Aorta (tissue), 5 donors: ENCODE results near the gene SRD5A2. TPM values are rescaled to one million over a fixed set of nuclear protein-coding genes. Genes with fewer than 3 reads are reported as not detected.
A peak's percentile ranks its signal among the peaks of the same experiment; 100 is the strongest.

Source experiments
- ATAC-seq: fragments of 200-7000 bp; cut with Tn5 transposase; one replicate; pipeline ENCODE4 v1.9.1; 2022; ENCODE audit warnings: moderate library complexity; ENCODE audit not compliant: low FRiP score
- DNase-seq, 2 donors: peaks; one replicate each; pipeline ENCODE4 v3.0.0-alpha.2; 2020
- H3K27ac ChIP-seq, 2 donors: one replicate each; pipeline ENCODE4 v1.5.1; 2013; ENCODE audit warnings: low read length in 2 of 2, mild to moderate bottlenecking in 2 of 2, moderate library complexity in 2 of 2, control low read depth in 1 of 2, inconsistent platforms in 1 of 2, low read depth in 1 of 2
- H3K27me3 ChIP-seq, 2 donors: one replicate each; pipeline ENCODE4 v1.6.1; 2013; ENCODE audit warnings: control low read depth in 1 of 2, low read length in 1 of 2, mild to moderate bottlenecking in 1 of 2, moderate library complexity in 1 of 2; ENCODE audit not compliant: insufficient read depth in 2 of 2, control insufficient read depth in 1 of 2
- H3K36me3 ChIP-seq, 2 donors: one replicate each; pipeline ENCODE4 v1.6.1; 2013; ENCODE audit warnings: control low read depth in 1 of 2, low read length in 1 of 2, mild to moderate bottlenecking in 1 of 2; ENCODE audit not compliant: insufficient read depth in 2 of 2, control insufficient read depth in 1 of 2
- H3K4me1 ChIP-seq, 2 donors: one replicate each; pipeline ENCODE4 v1.6.1; 2013; ENCODE audit warnings: low read length in 2 of 2, control low read depth in 1 of 2, mild to moderate bottlenecking in 1 of 2, moderate library complexity in 1 of 2; ENCODE audit not compliant: insufficient read depth in 2 of 2, control insufficient read depth in 1 of 2
- H3K4me3 ChIP-seq, 2 donors: one replicate each; pipeline ENCODE4 v1.5.1; 2013; ENCODE audit warnings: low read length in 2 of 2, control low read depth in 1 of 2, mild to moderate bottlenecking in 1 of 2
- H3K9me3 ChIP-seq: one replicate; pipeline ENCODE4 v1.6.1; 2013; ENCODE audit warnings: mild to moderate bottlenecking, low read length; ENCODE audit not compliant: control insufficient read depth
- WGBS, 2 donors: extraction: QIAGEN DNeasy Blood & Tissue Kit; methylation state at CpG; one replicate each; pipeline ENCODE4 v1.1.7; 2013; 5-methylcytosine and 5-hydroxymethylcytosine counted together
- intact Hi-C, 2 donors: fragments of 100-400 bp; cut with DNase I; formaldehyde crosslinking; loops; one replicate each; pipeline versions ENCODE4 v1.14.2 to v1.15.0; 2022
- polyA plus RNA-seq, 2 donors: library from polyadenylated mRNA; stranded (reverse); fragments of 200-250 nt; gene quantifications; one replicate each; pipeline ENCODE4 v1.2.3, GENCODE V29; 2013
- total RNA-seq, 2 donors: library from RNA; stranded (reverse); fragmentation: NEBNext Ultra II Directional; extraction: Animal tissue kit (Norgen Biotek cat#: 25700); gene quantifications; one replicate each; pipeline ENCODE4 v1.2.1, GENCODE V29; 2021
- donor health status: healthy with polysubstance abuse.
- donor health status: Bipolar disorder and iron deficiency.
- donor health status: DM: no; HTN: no; CAD: no.
- donor health status: DM: no; HTN: no; CAD: no.
- donor health status: DM: yes; HTN: yes; CAD: no.

The SRD5A2 gene
- total and polyA plus RNA-seq, 4 donors, result not detected

DNA sequence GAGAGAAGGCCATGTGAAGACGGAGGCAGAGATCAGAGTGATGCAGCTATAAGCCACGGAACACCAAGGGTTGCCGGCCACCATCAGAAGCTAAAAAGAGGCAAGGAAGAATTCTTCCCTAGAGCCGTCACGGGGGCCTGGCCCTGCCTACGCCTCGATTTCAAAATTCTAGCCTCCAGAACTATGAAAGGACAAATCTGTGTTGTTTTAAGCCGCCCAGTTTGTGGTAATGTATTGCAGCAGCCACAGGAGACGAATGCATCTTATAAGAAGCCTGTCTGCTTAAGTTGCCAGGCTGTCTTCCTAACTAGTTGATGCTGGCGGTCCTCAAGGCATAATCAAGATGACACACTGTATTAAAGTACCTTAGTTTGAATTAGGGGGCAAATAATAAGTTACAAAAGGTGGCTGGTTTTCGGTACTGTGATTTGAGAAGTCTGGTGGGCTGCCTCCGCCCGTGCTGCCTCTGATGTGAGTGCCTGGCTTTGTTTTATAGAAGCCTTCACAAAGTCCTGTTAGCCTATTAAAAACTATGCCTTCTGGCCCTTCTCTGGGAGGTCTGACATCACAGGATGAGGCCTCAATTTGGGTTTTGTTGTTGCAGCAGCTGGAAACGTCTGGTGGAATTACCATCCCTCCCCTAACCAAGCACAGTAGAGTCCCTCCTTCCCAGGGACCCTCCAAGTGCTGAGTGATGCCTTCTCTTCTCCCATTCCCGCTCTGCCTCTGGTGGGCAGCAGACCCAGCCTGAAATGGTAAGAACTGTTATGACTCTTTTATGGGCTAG lies 53.6 kb downstream of the SRD5A2 start:
- Histone ChIP-seq H3K27me3 (no peaks in the 10 kb centered on the region), H3K4me1 (no peaks in the 10 kb centered on the region), H3K4me3 (no peak overlapping the region), H3K9me3 (peaks cover 1% of the 10 kb centered on the region), H3K27ac (no peak overlapping the region), H3K36me3 (no peaks in the 10 kb centered on the region)
- DNase-seq, result no peak
- intact Hi-C loops, result loop anchor here in 1 of 2 donors (10.0 kb wide), 1 partner anchor 812 kb away; no protein-coding TSS in a partner anchor
- ATAC-seq, result no peak
- WGBS, 2 donors, result 64 to 68% methylated on average over 15 of the region's 15 CpGs

DNA sequence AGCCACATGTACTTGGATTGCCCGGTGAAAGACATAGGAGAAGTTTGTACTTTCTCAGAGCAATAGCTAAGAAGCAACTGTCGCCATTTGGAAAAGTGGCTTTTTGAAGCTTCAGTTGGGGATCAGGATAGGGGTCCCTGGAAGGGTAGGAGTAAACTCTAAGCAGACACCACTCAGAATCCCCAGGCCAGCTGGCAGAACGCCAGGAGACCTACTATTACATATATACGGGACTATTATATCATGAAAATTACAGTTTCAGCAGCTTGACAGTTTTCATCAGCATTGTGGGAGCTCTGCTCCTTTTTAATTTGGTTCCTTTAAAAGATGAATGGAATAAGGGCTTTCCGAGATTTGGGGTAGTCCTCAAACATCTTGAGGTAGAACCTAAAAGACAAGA lies 54.9 kb downstream of the SRD5A2 start:
- WGBS, 2 donors, result 56 to 58% methylated on average over 5 of the region's 5 CpGs
- no peak overlapping the region for H3K27ac ChIP-seq
- intact Hi-C loops, result loop anchor here in 1 of 2 donors (10.0 kb wide), 1 partner anchor 811 kb away; no protein-coding TSS in a partner anchor
- H3K27me3 ChIP-seq, result no peaks in the 10 kb centered on the region
- no peak overlapping the region for H3K4me3 ChIP-seq
- no peaks in the 10 kb centered on the region for H3K36me3 ChIP-seq
- DNase-seq, result no peak
- no peaks in the 10 kb centered on the region for H3K4me1 ChIP-seq
- ATAC-seq, result no peak
- H3K9me3 ChIP-seq, result peaks cover under 1% of the 10 kb centered on the region

DNA sequence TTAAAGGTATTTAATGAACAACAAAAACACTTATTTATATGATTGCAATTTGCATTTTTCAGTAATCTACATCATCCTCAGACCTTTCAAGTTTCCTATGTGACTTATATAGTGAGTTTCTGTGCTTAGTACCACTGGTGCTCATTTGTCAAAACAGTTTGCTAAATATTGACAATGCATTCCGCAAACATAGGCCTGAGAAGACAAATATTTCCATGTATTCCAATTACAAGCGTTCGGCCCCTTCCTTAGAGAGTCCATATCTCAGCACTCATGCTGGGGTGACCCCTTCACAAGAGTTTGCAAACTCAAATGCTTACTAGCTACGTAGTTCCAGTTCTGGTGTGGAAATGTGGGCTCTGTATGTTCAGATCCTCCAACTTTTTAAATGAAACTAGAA lies 56.1 kb downstream of the SRD5A2 start:
- H3K9me3 ChIP-seq, result no peaks in the 10 kb centered on the region
- no peak overlapping the region for H3K4me3 ChIP-seq
- WGBS, 2 donors, result 77 to 87% methylated on average over 4 of the region's 4 CpGs
- no peaks in the 10 kb centered on the region for H3K27me3 ChIP-seq
- intact Hi-C loops, result loop anchor here (5.0 to 10.0 kb wide), 2 partner anchors 807 to 810 kb away; no protein-coding TSS in a partner anchor
- H3K36me3 ChIP-seq, result no peaks in the 10 kb centered on the region
- DNase-seq, result no peak
- no peak overlapping the region for H3K27ac ChIP-seq
- ATAC-seq, result no peak
- no peaks in the 10 kb centered on the region for H3K4me1 ChIP-seq

DNA sequence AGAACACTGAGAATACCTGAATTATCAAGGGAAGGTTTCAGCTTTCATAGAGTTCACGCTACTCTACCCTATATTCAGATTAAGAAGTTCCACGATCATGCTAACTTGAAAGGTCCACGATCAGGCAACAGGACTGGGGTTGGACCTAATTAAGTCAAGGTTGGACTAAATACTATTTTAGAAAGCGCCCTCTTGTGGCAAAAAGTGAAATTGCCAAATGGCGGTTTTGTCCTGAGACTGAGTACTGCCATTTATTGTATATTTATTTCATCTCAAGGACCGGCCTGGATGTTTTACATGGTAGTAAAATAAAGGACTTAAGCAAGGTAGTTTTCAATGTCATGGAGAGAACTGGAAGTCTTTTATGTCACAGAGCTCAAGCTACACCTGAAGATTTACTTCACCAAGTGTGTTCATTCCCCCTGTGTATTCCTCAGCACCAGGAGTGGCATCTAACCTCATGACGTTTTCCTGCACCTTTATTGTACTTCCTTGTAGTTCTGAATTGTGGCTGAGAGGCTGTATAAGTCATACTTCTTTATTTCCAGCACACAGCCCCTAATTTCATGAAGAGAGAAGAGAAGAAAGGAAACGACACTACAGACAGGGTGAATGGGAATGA lies 56.8 kb downstream of the SRD5A2 start:
- DNase-seq (peak in 1 of 2 donors; percentile 48), ATAC-seq (no peak)
- Histone ChIP-seq H3K4me1 (no peaks in the 10 kb centered on the region), H3K4me3 (no peak overlapping the region), H3K27ac (no peak overlapping the region), H3K9me3 (no peaks in the 10 kb centered on the region), H3K36me3 (no peaks in the 10 kb centered on the region), H3K27me3 (no peaks in the 10 kb centered on the region)
- 29 to 30% methylated on average over 8 of the region's 8 CpGs for WGBS, 2 donors
- intact Hi-C loops, result loop anchor here (5.0 to 10.0 kb wide), 2 partner anchors 807 to 809 kb away; no protein-coding TSS in a partner anchor

DNA sequence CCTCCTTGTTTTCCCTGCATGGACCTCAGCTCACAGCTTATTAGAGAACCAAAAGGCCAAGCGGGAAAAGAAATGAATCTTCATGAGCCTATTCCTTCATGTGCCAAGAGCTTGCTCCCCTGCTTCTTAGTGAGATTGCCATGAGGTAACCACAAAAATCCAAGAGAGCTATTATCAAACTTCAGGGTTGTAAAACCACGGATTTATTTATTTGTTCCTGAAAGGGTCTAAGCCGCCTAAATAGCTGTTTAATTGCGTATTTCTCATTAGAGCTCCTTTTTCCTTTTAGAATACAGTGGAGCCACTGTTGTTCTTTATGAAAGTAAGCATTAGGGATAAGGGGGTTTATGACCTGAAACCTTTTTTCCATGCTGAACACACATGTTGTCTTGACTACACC lies 58.0 kb downstream of the SRD5A2 start:
- no peaks in the 10 kb centered on the region for H3K27me3 ChIP-seq
- no peaks in the 10 kb centered on the region for H3K36me3 ChIP-seq
- WGBS, 2 donors, result 82% methylated on average over 4 of the region's 4 CpGs
- H3K27ac ChIP-seq, result no peak overlapping the region
- DNase-seq (no peak), ATAC-seq (no peak)
- intact Hi-C loops, result loop anchor here (5.0 to 10.0 kb wide), 2 partner anchors 805 to 808 kb away; no protein-coding TSS in a partner anchor
- no peaks in the 10 kb centered on the region for H3K9me3 ChIP-seq
- H3K4me1 ChIP-seq, result no peaks in the 10 kb centered on the region
- no peak overlapping the region for H3K4me3 ChIP-seq

DNA sequence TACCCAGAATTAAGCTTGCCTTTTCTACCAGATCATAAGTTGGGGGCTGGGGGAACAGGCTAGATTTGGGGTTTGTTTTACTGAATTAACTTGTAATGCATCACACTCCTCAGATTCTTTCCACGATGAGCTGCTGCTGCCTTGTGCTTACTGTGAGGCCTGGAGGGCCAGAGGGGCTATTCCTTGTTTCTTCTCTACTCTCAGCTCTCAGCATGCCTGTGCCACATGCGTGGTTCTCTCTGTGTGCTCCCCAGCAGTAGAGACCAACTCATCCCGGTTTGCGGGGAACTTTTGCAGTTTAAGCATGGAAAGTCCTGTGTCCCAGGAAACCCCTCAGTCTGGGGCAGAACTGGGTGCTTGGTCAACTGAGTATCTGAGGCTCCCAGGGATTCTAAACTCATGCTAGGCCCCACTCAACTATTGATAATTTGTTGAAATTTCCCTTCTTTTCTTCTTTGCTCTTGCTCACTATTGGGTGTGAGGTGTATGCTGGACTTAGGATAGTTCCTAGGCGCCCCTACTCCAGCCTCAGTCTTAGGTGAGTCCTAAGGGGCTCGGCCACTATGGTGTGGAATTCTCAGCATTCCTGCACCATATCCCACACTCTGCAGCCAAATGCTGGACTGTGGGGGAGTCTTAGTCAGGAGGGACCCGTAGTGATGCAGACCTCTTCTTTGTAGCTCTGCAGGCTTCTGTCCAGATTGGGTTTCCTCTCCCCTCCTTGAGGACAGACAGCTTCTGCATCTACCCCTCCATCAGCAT lies 63.1 kb downstream of the SRD5A2 start:
- Histone ChIP-seq H3K27me3 (no peaks in the 10 kb centered on the region), H3K27ac (no peak overlapping the region), H3K4me3 (no peak overlapping the region), H3K9me3 (no peaks in the 10 kb centered on the region), H3K36me3 (no peaks in the 10 kb centered on the region), H3K4me1 (no peaks in the 10 kb centered on the region)
- intact Hi-C loops, result no loop called here
- ATAC-seq (no peak), DNase-seq (no peak)
- 75 to 76% methylated on average over 7 of the region's 7 CpGs for whole genome bisulfite sequencing, 2 donors

DNA sequence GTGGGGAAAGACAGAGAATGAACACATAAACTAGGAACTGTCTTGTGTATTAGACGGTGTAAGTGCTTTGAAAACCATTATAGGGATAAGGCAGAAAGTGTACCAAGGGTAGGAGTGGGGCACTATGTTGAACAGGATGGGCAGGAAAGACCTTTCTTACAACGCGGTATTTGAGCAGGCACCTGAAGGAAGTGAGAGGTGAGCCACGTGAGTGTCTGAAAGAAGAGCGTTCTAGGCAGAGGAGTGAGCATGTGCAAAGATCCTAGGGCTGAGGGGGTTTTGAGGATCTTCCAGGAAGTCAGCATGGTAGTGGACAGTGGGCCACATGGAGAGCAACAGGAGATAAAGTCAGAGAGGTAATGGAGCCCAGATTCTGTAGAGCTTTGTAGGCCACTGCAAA lies 65.2 kb downstream of the SRD5A2 start:
- Histone ChIP-seq H3K4me1 (no peaks in the 10 kb centered on the region), H3K9me3 (no peaks in the 10 kb centered on the region), H3K36me3 (no peaks in the 10 kb centered on the region), H3K27ac (no peak overlapping the region), H3K27me3 (no peaks in the 10 kb centered on the region), H3K4me3 (no peak overlapping the region)
- ATAC-seq (no peak), DNase-seq (no peak)
- 84 to 86% methylated on average over 5 of the region's 5 CpGs for WGBS, 2 donors
- intact Hi-C loops, result no loop called here

DNA sequence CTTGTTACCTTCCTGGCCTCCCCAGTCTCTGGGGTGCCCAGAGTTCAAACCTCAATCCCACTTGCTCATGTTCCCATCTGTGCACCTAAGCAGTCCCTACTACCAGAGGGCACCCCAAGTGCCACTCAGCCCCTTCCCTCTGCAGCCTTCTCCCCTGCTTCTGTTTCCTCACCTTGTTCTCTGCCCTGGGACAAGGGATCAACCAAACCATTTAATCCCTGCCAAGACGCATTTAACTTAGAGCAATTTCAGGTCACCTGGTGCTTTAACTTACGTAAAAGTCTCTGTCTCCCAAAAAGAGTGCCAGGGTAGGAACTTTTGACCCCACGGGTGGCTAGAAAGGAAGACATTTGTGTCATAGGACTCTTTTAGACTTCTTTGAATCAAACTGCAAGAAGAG lies 67.2 kb downstream of the SRD5A2 start:
- Histone ChIP-seq H3K36me3 (no peaks in the 10 kb centered on the region), H3K4me3 (no peak overlapping the region), H3K4me1 (no peaks in the 10 kb centered on the region), H3K9me3 (no peaks in the 10 kb centered on the region), H3K27me3 (no peaks in the 10 kb centered on the region), H3K27ac (no peak overlapping the region)
- intact Hi-C loops, result no loop called here
- DNase-seq (no peak), ATAC-seq (no peak)
- 84 to 87% methylated on average over 3 of the region's 3 CpGs for WGBS, 2 donors
